Epithelial cell of proximal tubule (primary cell): ENCODE results near the gene CX3CL1. TPM values are rescaled to one million over a fixed set of nuclear protein-coding genes. Genes with fewer than 3 reads are reported as not detected.

ENCODE experiments used
- DNase-seq: peaks from one replicate; pipeline ENCODE4 v3.0.0-alpha.2; 2011; ENCODE audit warnings: low read depth
- H3K4me3 ChIP-seq: 2 replicates; pipeline ENCODE4 v1.5.1; 2011; ENCODE audit warnings: low read depth, mild to moderate bottlenecking, low read length
- total RNA-seq: library from RNA; depleted of rRNA; stranded (reverse); fragments of >200 nt; gene quantifications from 2 replicates; pipeline ENCODE4 v1.2.3, GENCODE V29; 2015
- TF ChIP-seq, protein P1 (sequence below): conservative IDR thresholded peaks from 2 replicates; pipeline ENCODE4 v1.5.1; 2012; ENCODE audit warnings: low read depth, mild to moderate bottlenecking, low read length

Gene CX3CL1
- total RNA-seq, 1 donor from 2014 or later = 13.5 TPM

- TF ChIP-seq, protein P1, sequence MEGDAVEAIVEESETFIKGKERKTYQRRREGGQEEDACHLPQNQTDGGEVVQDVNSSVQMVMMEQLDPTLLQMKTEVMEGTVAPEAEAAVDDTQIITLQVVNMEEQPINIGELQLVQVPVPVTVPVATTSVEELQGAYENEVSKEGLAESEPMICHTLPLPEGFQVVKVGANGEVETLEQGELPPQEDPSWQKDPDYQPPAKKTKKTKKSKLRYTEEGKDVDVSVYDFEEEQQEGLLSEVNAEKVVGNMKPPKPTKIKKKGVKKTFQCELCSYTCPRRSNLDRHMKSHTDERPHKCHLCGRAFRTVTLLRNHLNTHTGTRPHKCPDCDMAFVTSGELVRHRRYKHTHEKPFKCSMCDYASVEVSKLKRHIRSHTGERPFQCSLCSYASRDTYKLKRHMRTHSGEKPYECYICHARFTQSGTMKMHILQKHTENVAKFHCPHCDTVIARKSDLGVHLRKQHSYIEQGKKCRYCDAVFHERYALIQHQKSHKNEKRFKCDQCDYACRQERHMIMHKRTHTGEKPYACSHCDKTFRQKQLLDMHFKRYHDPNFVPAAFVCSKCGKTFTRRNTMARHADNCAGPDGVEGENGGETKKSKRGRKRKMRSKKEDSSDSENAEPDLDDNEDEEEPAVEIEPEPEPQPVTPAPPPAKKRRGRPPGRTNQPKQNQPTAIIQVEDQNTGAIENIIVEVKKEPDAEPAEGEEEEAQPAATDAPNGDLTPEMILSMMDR = no peak
- DNase-seq = no peak
- H3K4me3 ChIP-seq = no peak overlapping the region
Measured at GRCh38 chr16:57427824-57428223, 55.5 kb downstream of the CX3CL1 start.

DNA sequence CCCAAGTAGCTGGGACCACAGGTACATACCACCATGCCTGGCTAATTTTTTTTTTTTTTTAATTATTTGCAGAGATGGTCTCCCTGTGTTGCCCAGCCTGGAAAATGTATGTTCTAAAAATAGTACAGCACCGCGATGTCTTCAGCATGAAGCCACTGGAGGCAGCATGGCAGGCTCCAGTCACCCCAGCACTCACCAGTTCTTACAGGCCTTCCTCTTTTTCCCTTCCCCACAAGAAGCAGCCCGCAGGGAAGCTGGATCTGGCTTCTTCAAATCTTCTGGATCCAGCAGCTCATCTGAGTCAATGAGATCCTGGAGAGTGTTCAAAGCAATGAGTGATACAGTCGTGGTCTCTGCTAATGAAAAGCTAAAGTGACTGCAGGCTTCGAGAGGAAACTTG, 58.7 kb downstream of the CX3CL1 start:
- DNase-seq = no peak
- TF ChIP-seq, protein P1 = no peak
- H3K4me3 ChIP-seq = no peak overlapping the region

GRCh38 chr16:57432505-57432904, 60.2 kb downstream of the CX3CL1 start:
- DNase-seq = no peak
- TF ChIP-seq, protein P1 = no peak
- H3K4me3 ChIP-seq = no peak overlapping the region

GRCh38 chr16:57432989-57433388, 60.7 kb downstream of the CX3CL1 start:
- no peak for DNase-seq
- TF ChIP-seq, protein P1 = no peak
- no peak overlapping the region for H3K4me3 ChIP-seq

DNA sequence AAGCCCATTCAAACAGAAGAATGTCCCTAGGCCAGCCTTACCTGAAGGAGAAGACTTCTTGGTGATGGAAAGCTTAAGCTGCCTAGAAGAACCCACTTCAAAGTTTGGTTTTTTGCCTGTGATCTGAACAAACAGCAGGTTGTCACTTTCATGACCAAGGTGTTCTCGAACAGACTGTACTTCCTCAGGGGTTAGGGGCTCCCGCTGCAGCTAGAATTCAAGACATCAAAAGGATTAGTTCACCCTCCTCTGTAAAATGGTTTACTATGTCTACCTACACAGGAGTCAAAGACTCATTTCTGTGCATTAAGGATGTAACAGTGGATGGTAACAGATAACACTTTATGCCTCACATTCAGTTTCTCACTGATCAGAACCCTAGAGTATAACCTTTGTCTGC, 61.7 kb downstream of the CX3CL1 start:
- no peak overlapping the region for H3K4me3 ChIP-seq
- TF ChIP-seq, protein P1 = no peak
- DNase-seq = no peak

Other genes starting within 250 kb of the CX3CL1 start
- gene PSME3IP1, start 186.5 kb upstream of the CX3CL1 start, total RNA-seq = 79.4 and 105 TPM in 2 replicates
- 28.6 and 46.5 TPM in 2 replicates for gene RSPRY1, start 186.2 kb upstream of the CX3CL1 start, total RNA-seq
- gene ARL2BP, start 127.2 kb upstream of the CX3CL1 start, total RNA-seq = 44.6 and 55.7 TPM in 2 replicates
- gene PLLP, start 87.8 kb upstream of the CX3CL1 start, total RNA-seq = 2.5 and 6.1 TPM in 2 replicates
- not detected in 2 replicates for gene CCL22, start 13.7 kb upstream of the CX3CL1 start, total RNA-seq
- gene CCL17, start 32.3 kb downstream of the CX3CL1 start, total RNA-seq = not detected in 2 replicates
- gene CIAPIN1, start 74.9 kb downstream of the CX3CL1 start, total RNA-seq = 69.1 and 75.6 TPM in 2 replicates
- 40.0 and 45.4 TPM in 2 replicates for gene COQ9, start 75.0 kb downstream of the CX3CL1 start, total RNA-seq
- 64.5 and 140 TPM in 2 replicates for gene POLR2C, start 90.2 kb downstream of the CX3CL1 start, total RNA-seq
- gene DOK4, start 114.0 kb downstream of the CX3CL1 start, total RNA-seq = 35.3 and 39.5 TPM in 2 replicates
- 14.0 and 22.7 TPM in 2 replicates for gene CCDC102A, start 164.1 kb downstream of the CX3CL1 start, total RNA-seq
- gene ADGRG5, start 170.2 kb downstream of the CX3CL1 start, total RNA-seq = 0.29 and 0.58 TPM in 2 replicates